ENCODE measurements around the gene RBFOX2. TPM values are rescaled to one million over a fixed set of nuclear protein-coding genes. Genes with fewer than 3 reads are reported as not detected.

Gene RBFOX2
- total and polyA plus RNA-seq, 10 of the 15 experiments (the other 5 are each of a cell fraction or from before 2014, with no cell fraction given), result 0.01 to 2.7 (median 0.17) TPM; not detected in 4

- SMC1A ChIA-PET (ENCODE audit: uncharacterized antibody, unreplicated experiment), result no interaction called here
- CTCF ChIA-PET, result no interaction called here
- no peak overlapping the region for H3K9ac ChIP-seq (ENCODE audit: control insufficient read depth, insufficient read depth, low read length)
- no peaks in the 10 kb centered on the region for H3K4me1 ChIP-seq (ENCODE audit: control insufficient read depth, insufficient read depth, low read length)
- H3K27me3 ChIP-seq (replicated peaks in 1 of 2; ENCODE audit: control insufficient read depth in 2 of 2, insufficient read depth in 2 of 2, low read length in 1 of 2), result peaks cover 0 to 6% of the 10 kb centered on the region in 2 experiments; a peak in 1 of 4 replicates
- ATAC-seq (no peak), FAIRE-seq (no peak), DNase-seq (ENCODE audit: low read depth, low spot score) (no peak)
- no peaks in the 10 kb centered on the region for H3K36me3 ChIP-seq (ENCODE audit: control insufficient read depth in 2 of 2, insufficient read depth in 2 of 2, low read length in 1 of 2)
- H3K9me3 ChIP-seq (replicated peaks; ENCODE audit: control insufficient read depth, insufficient read depth, low read length), result no peaks in the 10 kb centered on the region
- H3K4me2 ChIP-seq (ENCODE audit: control insufficient read depth, insufficient read depth), result no peak overlapping the region
- H3K27ac ChIP-seq (ENCODE audit: control insufficient read depth, insufficient read depth), result no peak overlapping the region
- no peaks in the 10 kb centered on the region for H3K79me2 ChIP-seq (ENCODE audit: control insufficient read depth, insufficient read depth, low read length)
- RAD21 ChIA-PET (ENCODE audit: unreplicated experiment), result no interaction called here
- no peak overlapping the region for H3K4me3 ChIP-seq
- no peak overlapping the region for H2AFZ ChIP-seq (ENCODE audit: control insufficient read depth, low read depth, low read length)
- POLR2A ChIA-PET, result no interaction called here
- WGBS (ENCODE audit: insufficient coverage, insufficient replicate concordance, low lambda C conversion rate, missing lambda C conversion rate), result 6% methylated on average over 3 of the region's 3 CpGs
- intact Hi-C loops (cut with micrococcal nuclease; ENCODE audit: unreplicated experiment), result no loop called here
- in situ Hi-C loops (cut with MboI), result no loop called here
- no TSS peak for BruUV-seq (replicated peaks)
- H4K20me1 ChIP-seq (ENCODE audit: control insufficient read depth, insufficient read depth), result no peaks in the 10 kb centered on the region
- TF ChIP-seq SUPT20H (IDR thresholded peaks at IDR 0.05; ENCODE audit: borderline replicate concordance, control insufficient read depth, low read depth, low read length) (no peak), MAX (IDR thresholded peaks at IDR 0.05; ENCODE audit: low read depth, low read length) (no peak), MTA3 (IDR thresholded peaks at IDR 0.05; ENCODE audit: borderline replicate concordance, low read length) (no peak), TCF3 (IDR thresholded peaks at IDR 0.05; ENCODE audit: borderline replicate concordance, insufficient read depth, low read depth, low read length) (no peak), PAX8 (IDR thresholded peaks at IDR 0.05) (no peak), SMAD5 (IDR thresholded peaks at IDR 0.05; ENCODE audit: low read depth) (no peak), SREBF2 (IDR thresholded peaks at IDR 0.05; ENCODE audit: low read length) (no peak), ZNF687 (IDR thresholded peaks at IDR 0.05) (no peak), HDAC2 (IDR thresholded peaks at IDR 0.05) (no peak), SKIL (IDR thresholded peaks at IDR 0.05; ENCODE audit: low read depth, poor library complexity, severe bottlenecking) (no peak), ETV6 (conservative IDR thresholded peaks at IDR 0.05 in 1 of 2, IDR thresholded peaks at IDR 0.05 in 1 of 2; ENCODE audit: borderline replicate concordance in 1 of 2, low read depth in 1 of 2) (no peak), ZNF592 (IDR thresholded peaks at IDR 0.05) (no peak), MYB (IDR thresholded peaks at IDR 0.05; ENCODE audit: borderline replicate concordance, low read depth, low read length) (no peak), WRNIP1 (IDR thresholded peaks at IDR 0.05; ENCODE audit: borderline replicate concordance, low read depth, low read length) (no peak), BRCA1 (IDR thresholded peaks at IDR 0.05; ENCODE audit: low read depth, low read length) (no peak)
These were observed 162.0 kb downstream of the RBFOX2 start for GRCh38 chr22:35866651-35867050.

All from GM12878 (cell line).